ENCODE data around the gene ADAMTS13.

The ADAMTS13 gene

GRCh38 chr9:133457748-133458147 is 35.6 kb downstream of the ADAMTS13 start:
- Histone ChIP-seq H2AFZ (ENCODE audit: low read length) (no peak overlapping the region), H3K79me2 (ENCODE audit: insufficient read depth, low read length) (no peaks in the 10 kb centered on the region), H3K4me2 (ENCODE audit: low read length) (no peak overlapping the region), H4K20me1 (ENCODE audit: insufficient read depth, low read length) (no peaks in the 10 kb centered on the region), H3K36me3 (ENCODE audit: insufficient read depth, low read length) (no peaks in the 10 kb centered on the region), H3K9ac (ENCODE audit: low read length) (no peak overlapping the region), H3K9me3 (ENCODE audit: low read length) (no peaks in the 10 kb centered on the region), H3K4me3 (ENCODE audit: low read depth, low read length, poor library complexity, severe bottlenecking) (no peak overlapping the region), H3F3A (ENCODE audit: insufficient read depth, low read length) (no peaks in the 10 kb centered on the region), H3K27me3 (ENCODE audit: insufficient read depth, low read length) (peaks cover 7% of the 10 kb centered on the region; the same call in 1 of the 2 replicates), H3K9me2 (ENCODE audit: low read depth, low read length) (no peaks in the 10 kb centered on the region), H3K4me1 (ENCODE audit: insufficient read depth, low read length, severe bottlenecking) (peaks cover 13% of the 10 kb centered on the region), H3K27ac (ENCODE audit: low read depth, low read length, poor library complexity, severe bottlenecking) (no peak overlapping the region)
- TF ChIP-seq EZH2 (IDR thresholded peaks at IDR 0.05; ENCODE audit: borderline replicate concordance, low read length) (no peak), CTCF (IDR thresholded peaks at IDR 0.05; ENCODE audit: low read length) (no peak)

DNA sequence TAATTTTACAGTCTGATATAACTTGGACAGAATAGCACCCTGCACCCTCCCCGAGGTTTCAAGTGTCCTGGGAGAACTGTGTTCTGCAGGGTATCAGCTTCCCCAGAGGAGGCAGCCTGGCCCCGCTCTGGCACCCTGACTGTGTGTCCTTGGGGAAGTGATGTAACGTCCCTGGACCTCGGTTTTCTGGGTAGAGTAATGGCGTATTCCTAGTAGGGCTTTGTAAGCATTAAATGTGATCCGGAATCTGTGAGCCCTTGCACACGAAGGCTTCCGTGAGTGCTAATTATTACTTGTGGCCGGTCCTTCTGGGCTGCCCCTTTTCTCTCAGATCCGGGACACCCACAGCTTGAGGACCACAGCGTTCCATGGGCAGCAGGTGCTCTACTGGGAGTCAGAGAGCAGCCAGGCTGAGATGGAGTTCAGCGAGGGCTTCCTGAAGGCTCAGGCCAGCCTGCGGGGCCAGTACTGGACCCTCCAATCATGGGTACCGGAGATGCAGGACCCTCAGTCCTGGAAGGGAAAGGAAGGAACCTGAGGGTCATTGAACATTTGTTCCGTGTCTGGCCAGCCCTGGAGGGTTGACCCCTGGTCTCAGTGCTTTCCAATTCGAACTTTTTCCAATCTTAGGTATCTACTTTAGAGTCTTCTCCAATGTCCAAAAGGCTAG is 36.6 kb downstream of the ADAMTS13 start:
- Histone ChIP-seq H3K27me3 (ENCODE audit: insufficient read depth, low read length) (peaks cover 5% of the 10 kb centered on the region; the same call in 1 of the 2 replicates), H4K20me1 (ENCODE audit: insufficient read depth, low read length) (no peaks in the 10 kb centered on the region), H3K9ac (ENCODE audit: low read length) (no peak overlapping the region; the same call in 1 of the 2 replicates), H3K79me2 (ENCODE audit: insufficient read depth, low read length) (no peaks in the 10 kb centered on the region), H3F3A (ENCODE audit: insufficient read depth, low read length) (no peaks in the 10 kb centered on the region), H3K9me2 (ENCODE audit: low read depth, low read length) (no peaks in the 10 kb centered on the region), H3K36me3 (ENCODE audit: insufficient read depth, low read length) (no peaks in the 10 kb centered on the region), H2AFZ (ENCODE audit: low read length) (no peak overlapping the region), H3K9me3 (ENCODE audit: low read length) (no peaks in the 10 kb centered on the region), H3K4me3 (ENCODE audit: low read depth, low read length, poor library complexity, severe bottlenecking) (peak overlapping the region; percentile 65), H3K4me1 (ENCODE audit: insufficient read depth, low read length, severe bottlenecking) (peaks cover 13% of the 10 kb centered on the region), H3K4me2 (ENCODE audit: low read length) (peak overlapping the region; percentile 66), H3K27ac (ENCODE audit: low read depth, low read length, poor library complexity, severe bottlenecking) (no peak overlapping the region)
- TF ChIP-seq EZH2 (IDR thresholded peaks at IDR 0.05; ENCODE audit: borderline replicate concordance, low read length): no peak

- H3F3A ChIP-seq (ENCODE audit: insufficient read depth, low read length): no peaks in the 10 kb centered on the region
- peaks cover 13% of the 10 kb centered on the region for H3K4me1 ChIP-seq (ENCODE audit: insufficient read depth, low read length, severe bottlenecking)
- H3K4me3 ChIP-seq (ENCODE audit: low read depth, low read length, poor library complexity, severe bottlenecking): peak within 1 kb of the TSS; percentile 65
- H3K9me2 ChIP-seq (ENCODE audit: low read depth, low read length): no peaks in the 10 kb centered on the region
- H4K20me1 ChIP-seq (ENCODE audit: insufficient read depth, low read length): no peaks in the 10 kb centered on the region
- no peaks in the 10 kb centered on the region for H3K9me3 ChIP-seq (ENCODE audit: low read length)
- peak within 1 kb of the TSS; percentile 8 for H3K27ac ChIP-seq (ENCODE audit: low read depth, low read length, poor library complexity, severe bottlenecking)
- peak within 1 kb of the TSS; percentile 65 for H3K9ac ChIP-seq (ENCODE audit: low read length)
- H3K36me3 ChIP-seq (ENCODE audit: insufficient read depth, low read length): no peaks in the 10 kb centered on the region
- TF ChIP-seq EZH2 (IDR thresholded peaks at IDR 0.05; ENCODE audit: borderline replicate concordance, low read length) (no peak), CTCF (IDR thresholded peaks at IDR 0.05; ENCODE audit: low read length) (no peak)
- no peak within 1 kb of the TSS for H2AFZ ChIP-seq (ENCODE audit: low read length)
- H3K27me3 ChIP-seq (ENCODE audit: insufficient read depth, low read length): peaks cover 3% of the 10 kb centered on the region; the same call in 1 of the 2 replicates
- H3K79me2 ChIP-seq (ENCODE audit: insufficient read depth, low read length): no peaks in the 10 kb centered on the region
- H3K4me2 ChIP-seq (ENCODE audit: low read length): peak within 1 kb of the TSS; percentile 66
Observed at GRCh38 chr9:133459476-133460404, 37.6 kb downstream of the ADAMTS13 start, which contains the start of gene CACFD1. TSS of gene CACFD1 (plus strand) at chr9:133459978. CDS start at chr9:133460067, 89 bp downstream.
